WTC11 (cell line): ENCODE data around the gene CRYZL1. TPM values are rescaled to one million over a fixed set of nuclear protein-coding genes. Genes with fewer than 3 reads are reported as not detected.

Experiments used
- HMGA2 ChIP-seq: fragments of 250-450 bp; sonication (Bioruptor Pico); IDR thresholded peaks from 2 replicates; pipeline ENCODE4 v1.4.0; 2021; ENCODE audit warnings: mild to moderate bottlenecking, moderate library complexity
- NFATC4 ChIP-seq: fragments of 250-450 bp; sonication (Bioruptor Pico); IDR thresholded peaks from 2 replicates; pipeline ENCODE4 v1.9.0; 2021; ENCODE audit warnings: mild to moderate bottlenecking
- NFYB ChIP-seq: sonication (generic); formaldehyde crosslinking; conservative IDR thresholded peaks from 2 replicates; pipeline ENCODE4 v1.8.0; 2022; ENCODE audit warnings: low read depth, missing genetic modification reagents
- RORB ChIP-seq: fragments of 250-450 bp; sonication (Bioruptor Pico); IDR thresholded peaks from 2 replicates; pipeline ENCODE4 v1.9.0; 2021; ENCODE audit warnings: mild to moderate bottlenecking
- TCF7 ChIP-seq: sonication (generic); formaldehyde crosslinking; IDR thresholded peaks from 2 replicates; pipeline ENCODE4 v1.8.0; 2022; ENCODE audit warnings: mild to moderate bottlenecking, low read depth, missing genetic modification reagents, moderate library complexity
- ZBTB21 ChIP-seq: sonication (generic); formaldehyde crosslinking; IDR thresholded peaks from 2 replicates; pipeline ENCODE4 v1.8.1; 2023; ENCODE audit warnings: mild to moderate bottlenecking, missing genetic modification reagents, borderline replicate concordance
- total RNA-seq: library from RNA; stranded (reverse); gene quantifications from 3 replicates; pipeline ENCODE4 v1.2.3, GENCODE V29; 2021
- TF ChIP-seq, protein P1 (sequence below): fragments of 250-450 bp; sonication (Bioruptor Pico); conservative IDR thresholded peaks from 2 replicates; pipeline ENCODE4 v1.9.0; 2021; ENCODE audit warnings: mild to moderate bottlenecking
- TF ChIP-seq, protein P2 (sequence below): sonication (generic); formaldehyde crosslinking; conservative IDR thresholded peaks from 2 replicates; pipeline ENCODE4 v1.8.1; 2022; ENCODE audit warnings: mild to moderate bottlenecking, missing genetic modification reagents
- TF ChIP-seq, protein P3 (sequence below): sonication (generic); formaldehyde crosslinking; IDR thresholded peaks from 2 replicates; pipeline ENCODE4 v1.8.0; 2023; ENCODE audit warnings: mild to moderate bottlenecking, missing genetic modification reagents
- TF ChIP-seq, protein P4 (sequence below): sonication (generic); formaldehyde crosslinking; IDR thresholded peaks from 2 replicates; pipeline ENCODE4 v1.8.0; 2023; ENCODE audit warnings: missing genetic modification reagents, mild to moderate bottlenecking, borderline replicate concordance
- TF ChIP-seq, protein P5 (sequence below): sonication (generic); formaldehyde crosslinking; IDR thresholded peaks from 2 replicates; pipeline ENCODE4 v1.8.1; 2023; ENCODE audit warnings: mild to moderate bottlenecking, missing genetic modification reagents
- TF ChIP-seq, protein P6 (sequence below): sonication (generic); formaldehyde crosslinking; IDR thresholded peaks from 2 replicates; pipeline ENCODE4 v1.8.0; 2022; ENCODE audit warnings: missing genetic modification reagents
- TF ChIP-seq, protein P7 (sequence below): sonication (generic); formaldehyde crosslinking; IDR thresholded peaks from 2 replicates; pipeline ENCODE4 v1.8.1; 2022; ENCODE audit warnings: missing genetic modification reagents, borderline replicate concordance

The CRYZL1 gene
- total RNA-seq, 1 experiment from 2014 or later = 21.9 TPM

DNA sequence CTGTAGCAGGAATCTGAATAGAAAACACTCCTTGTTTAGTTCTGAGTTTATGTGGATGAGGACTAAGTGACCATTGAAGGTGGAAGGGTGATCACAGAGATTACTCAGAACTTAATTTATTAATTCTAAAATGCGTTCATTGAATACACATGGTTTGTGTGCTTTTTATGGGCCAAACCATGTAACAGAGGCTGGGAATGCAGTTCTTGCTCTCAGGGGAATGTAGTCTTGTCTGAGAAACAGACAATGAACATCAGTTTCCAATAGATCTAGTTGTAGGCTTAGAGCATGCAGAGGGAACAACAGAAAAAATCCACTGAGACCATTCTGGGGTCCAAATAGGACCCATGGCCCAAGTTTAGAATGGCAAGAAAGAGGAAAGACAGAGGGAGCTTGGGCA is 46.8 kb upstream of the CRYZL1 start (continued):
- TF ChIP-seq, protein P1, sequence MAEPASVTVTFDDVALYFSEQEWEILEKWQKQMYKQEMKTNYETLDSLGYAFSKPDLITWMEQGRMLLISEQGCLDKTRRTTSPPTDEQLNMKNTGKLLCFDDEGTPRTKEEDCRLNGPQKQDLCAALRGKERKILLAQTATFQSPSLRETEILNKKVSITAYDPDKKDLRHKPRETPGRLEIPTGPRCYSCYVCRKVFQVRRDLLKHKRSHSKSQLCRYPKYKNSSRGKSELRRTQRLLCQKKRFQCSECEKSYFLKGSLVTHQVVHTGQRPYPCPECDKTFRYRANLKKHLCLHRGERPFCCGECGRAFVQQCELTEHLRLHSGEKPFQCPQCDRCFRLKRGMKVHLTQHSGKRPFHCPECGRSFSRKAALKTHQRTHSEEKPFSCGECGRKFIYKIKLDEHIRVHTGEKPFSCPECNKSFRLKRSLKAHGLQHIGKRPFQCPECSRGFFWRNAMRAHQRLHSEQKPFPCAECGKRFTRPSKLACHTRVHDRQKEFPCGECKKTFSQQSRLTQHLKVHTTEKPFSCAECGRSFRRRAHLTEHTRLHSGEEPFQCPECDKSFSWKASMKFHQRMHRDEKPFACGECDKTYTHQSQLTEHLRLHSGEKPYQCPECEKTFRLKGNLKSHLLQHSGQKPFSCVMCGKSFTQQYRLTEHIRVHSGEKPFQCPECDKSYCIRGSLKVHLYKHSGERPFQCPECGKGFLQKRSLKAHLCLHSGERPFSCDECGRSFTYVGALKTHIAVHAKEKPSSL (CRISPR knock-in tag) = no peak
- TF ChIP-seq, protein P2, sequence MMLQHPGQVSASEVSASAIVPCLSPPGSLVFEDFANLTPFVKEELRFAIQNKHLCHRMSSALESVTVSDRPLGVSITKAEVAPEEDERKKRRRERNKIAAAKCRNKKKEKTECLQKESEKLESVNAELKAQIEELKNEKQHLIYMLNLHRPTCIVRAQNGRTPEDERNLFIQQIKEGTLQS (CRISPR knock-in tag) = no peak
- TF ChIP-seq NFATC4 (CRISPR knock-in tag) (no peak), ZBTB21 (CRISPR knock-in tag) (no peak), RORB (CRISPR knock-in tag) (no peak), TCF7 (CRISPR knock-in tag) (no peak), HMGA2 (no peak), NFYB (CRISPR knock-in tag) (no peak)
- TF ChIP-seq, protein P3, sequence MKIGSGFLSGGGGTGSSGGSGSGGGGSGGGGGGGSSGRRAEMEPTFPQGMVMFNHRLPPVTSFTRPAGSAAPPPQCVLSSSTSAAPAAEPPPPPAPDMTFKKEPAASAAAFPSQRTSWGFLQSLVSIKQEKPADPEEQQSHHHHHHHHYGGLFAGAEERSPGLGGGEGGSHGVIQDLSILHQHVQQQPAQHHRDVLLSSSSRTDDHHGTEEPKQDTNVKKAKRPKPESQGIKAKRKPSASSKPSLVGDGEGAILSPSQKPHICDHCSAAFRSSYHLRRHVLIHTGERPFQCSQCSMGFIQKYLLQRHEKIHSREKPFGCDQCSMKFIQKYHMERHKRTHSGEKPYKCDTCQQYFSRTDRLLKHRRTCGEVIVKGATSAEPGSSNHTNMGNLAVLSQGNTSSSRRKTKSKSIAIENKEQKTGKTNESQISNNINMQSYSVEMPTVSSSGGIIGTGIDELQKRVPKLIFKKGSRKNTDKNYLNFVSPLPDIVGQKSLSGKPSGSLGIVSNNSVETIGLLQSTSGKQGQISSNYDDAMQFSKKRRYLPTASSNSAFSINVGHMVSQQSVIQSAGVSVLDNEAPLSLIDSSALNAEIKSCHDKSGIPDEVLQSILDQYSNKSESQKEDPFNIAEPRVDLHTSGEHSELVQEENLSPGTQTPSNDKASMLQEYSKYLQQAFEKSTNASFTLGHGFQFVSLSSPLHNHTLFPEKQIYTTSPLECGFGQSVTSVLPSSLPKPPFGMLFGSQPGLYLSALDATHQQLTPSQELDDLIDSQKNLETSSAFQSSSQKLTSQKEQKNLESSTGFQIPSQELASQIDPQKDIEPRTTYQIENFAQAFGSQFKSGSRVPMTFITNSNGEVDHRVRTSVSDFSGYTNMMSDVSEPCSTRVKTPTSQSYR (CRISPR knock-in tag) = no peak
- TF ChIP-seq, protein P4, sequence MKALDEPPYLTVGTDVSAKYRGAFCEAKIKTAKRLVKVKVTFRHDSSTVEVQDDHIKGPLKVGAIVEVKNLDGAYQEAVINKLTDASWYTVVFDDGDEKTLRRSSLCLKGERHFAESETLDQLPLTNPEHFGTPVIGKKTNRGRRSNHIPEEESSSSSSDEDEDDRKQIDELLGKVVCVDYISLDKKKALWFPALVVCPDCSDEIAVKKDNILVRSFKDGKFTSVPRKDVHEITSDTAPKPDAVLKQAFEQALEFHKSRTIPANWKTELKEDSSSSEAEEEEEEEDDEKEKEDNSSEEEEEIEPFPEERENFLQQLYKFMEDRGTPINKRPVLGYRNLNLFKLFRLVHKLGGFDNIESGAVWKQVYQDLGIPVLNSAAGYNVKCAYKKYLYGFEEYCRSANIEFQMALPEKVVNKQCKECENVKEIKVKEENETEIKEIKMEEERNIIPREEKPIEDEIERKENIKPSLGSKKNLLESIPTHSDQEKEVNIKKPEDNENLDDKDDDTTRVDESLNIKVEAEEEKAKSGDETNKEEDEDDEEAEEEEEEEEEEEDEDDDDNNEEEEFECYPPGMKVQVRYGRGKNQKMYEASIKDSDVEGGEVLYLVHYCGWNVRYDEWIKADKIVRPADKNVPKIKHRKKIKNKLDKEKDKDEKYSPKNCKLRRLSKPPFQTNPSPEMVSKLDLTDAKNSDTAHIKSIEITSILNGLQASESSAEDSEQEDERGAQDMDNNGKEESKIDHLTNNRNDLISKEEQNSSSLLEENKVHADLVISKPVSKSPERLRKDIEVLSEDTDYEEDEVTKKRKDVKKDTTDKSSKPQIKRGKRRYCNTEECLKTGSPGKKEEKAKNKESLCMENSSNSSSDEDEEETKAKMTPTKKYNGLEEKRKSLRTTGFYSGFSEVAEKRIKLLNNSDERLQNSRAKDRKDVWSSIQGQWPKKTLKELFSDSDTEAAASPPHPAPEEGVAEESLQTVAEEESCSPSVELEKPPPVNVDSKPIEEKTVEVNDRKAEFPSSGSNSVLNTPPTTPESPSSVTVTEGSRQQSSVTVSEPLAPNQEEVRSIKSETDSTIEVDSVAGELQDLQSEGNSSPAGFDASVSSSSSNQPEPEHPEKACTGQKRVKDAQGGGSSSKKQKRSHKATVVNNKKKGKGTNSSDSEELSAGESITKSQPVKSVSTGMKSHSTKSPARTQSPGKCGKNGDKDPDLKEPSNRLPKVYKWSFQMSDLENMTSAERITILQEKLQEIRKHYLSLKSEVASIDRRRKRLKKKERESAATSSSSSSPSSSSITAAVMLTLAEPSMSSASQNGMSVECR (CRISPR knock-in tag) = no peak
- TF ChIP-seq, protein P5, sequence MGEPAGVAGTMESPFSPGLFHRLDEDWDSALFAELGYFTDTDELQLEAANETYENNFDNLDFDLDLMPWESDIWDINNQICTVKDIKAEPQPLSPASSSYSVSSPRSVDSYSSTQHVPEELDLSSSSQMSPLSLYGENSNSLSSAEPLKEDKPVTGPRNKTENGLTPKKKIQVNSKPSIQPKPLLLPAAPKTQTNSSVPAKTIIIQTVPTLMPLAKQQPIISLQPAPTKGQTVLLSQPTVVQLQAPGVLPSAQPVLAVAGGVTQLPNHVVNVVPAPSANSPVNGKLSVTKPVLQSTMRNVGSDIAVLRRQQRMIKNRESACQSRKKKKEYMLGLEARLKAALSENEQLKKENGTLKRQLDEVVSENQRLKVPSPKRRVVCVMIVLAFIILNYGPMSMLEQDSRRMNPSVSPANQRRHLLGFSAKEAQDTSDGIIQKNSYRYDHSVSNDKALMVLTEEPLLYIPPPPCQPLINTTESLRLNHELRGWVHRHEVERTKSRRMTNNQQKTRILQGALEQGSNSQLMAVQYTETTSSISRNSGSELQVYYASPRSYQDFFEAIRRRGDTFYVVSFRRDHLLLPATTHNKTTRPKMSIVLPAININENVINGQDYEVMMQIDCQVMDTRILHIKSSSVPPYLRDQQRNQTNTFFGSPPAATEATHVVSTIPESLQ (CRISPR knock-in tag) = no peak
- TF ChIP-seq, protein P6, sequence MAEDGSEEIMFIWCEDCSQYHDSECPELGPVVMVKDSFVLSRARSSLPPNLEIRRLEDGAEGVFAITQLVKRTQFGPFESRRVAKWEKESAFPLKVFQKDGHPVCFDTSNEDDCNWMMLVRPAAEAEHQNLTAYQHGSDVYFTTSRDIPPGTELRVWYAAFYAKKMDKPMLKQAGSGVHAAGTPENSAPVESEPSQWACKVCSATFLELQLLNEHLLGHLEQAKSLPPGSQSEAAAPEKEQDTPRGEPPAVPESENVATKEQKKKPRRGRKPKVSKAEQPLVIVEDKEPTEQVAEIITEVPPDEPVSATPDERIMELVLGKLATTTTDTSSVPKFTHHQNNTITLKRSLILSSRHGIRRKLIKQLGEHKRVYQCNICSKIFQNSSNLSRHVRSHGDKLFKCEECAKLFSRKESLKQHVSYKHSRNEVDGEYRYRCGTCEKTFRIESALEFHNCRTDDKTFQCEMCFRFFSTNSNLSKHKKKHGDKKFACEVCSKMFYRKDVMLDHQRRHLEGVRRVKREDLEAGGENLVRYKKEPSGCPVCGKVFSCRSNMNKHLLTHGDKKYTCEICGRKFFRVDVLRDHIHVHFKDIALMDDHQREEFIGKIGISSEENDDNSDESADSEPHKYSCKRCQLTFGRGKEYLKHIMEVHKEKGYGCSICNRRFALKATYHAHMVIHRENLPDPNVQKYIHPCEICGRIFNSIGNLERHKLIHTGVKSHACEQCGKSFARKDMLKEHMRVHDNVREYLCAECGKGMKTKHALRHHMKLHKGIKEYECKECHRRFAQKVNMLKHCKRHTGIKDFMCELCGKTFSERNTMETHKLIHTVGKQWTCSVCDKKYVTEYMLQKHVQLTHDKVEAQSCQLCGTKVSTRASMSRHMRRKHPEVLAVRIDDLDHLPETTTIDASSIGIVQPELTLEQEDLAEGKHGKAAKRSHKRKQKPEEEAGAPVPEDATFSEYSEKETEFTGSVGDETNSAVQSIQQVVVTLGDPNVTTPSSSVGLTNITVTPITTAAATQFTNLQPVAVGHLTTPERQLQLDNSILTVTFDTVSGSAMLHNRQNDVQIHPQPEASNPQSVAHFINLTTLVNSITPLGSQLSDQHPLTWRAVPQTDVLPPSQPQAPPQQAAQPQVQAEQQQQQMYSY (CRISPR knock-in tag) = no peak
- TF ChIP-seq, protein P7, sequence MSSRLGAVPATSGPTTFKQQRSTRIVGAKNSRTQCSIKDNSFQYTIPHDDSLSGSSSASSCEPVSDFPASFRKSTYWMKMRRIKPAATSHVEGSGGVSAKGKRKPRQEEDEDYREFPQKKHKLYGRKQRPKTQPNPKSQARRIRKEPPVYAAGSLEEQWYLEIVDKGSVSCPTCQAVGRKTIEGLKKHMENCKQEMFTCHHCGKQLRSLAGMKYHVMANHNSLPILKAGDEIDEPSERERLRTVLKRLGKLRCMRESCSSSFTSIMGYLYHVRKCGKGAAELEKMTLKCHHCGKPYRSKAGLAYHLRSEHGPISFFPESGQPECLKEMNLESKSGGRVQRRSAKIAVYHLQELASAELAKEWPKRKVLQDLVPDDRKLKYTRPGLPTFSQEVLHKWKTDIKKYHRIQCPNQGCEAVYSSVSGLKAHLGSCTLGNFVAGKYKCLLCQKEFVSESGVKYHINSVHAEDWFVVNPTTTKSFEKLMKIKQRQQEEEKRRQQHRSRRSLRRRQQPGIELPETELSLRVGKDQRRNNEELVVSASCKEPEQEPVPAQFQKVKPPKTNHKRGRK (CRISPR knock-in tag) = no peak
